Esophagus squamous epithelium (tissue), 5 donors: ENCODE data around the gene RNF126. TPM values are rescaled to one million over a fixed set of nuclear protein-coding genes. Genes with fewer than 3 reads are reported as not detected.
"Not testable (repeated sequence)": the region's sequence is repeated elsewhere in the genome, so short reads cannot be mapped to it uniquely, and the experiment has no call there.

Source experiments
- DNase-seq: peaks from one replicate; lab custom pipeline; 2025; lab: John Stamatoyannopoulos, UW
- H3K27ac ChIP-seq, 4 donors: fragments of 200-600 bp; sonication (generic); one replicate each; pipeline ENCODE4 v1.5.1; 2016 to 2019; ENCODE audit warnings: mild to moderate bottlenecking in 1 of 4
- H3K27me3 ChIP-seq, 4 donors: fragments of 200-600 bp; sonication (generic); 1 replicate in 3 of 4; 2 replicates in 1 of 4; pipeline versions ENCODE4 v1.5.1 to v1.6.0; 2017 to 2021; ENCODE audit warnings: antibody characterized with exemption in 1 of 4
- H3K36me3 ChIP-seq, 3 donors: fragments of 200-600 bp; sonication (generic); one replicate each; pipeline ENCODE4 v1.5.1; 2016 to 2019
- H3K4me1 ChIP-seq, 3 donors: fragments of 200-600 bp; sonication (generic); one replicate each; pipeline ENCODE4 v1.5.1; 2017 to 2019
- H3K4me3 ChIP-seq, 4 donors: fragments of 200-600 bp; sonication (generic); 1 replicate in 3 of 4; 2 replicates in 1 of 4; pipeline ENCODE4 v1.5.1; 2016 to 2019; ENCODE audit warnings: mild to moderate bottlenecking in 2 of 4, moderate library complexity in 1 of 4
- H3K9me3 ChIP-seq, 3 donors: fragments of 200-600 bp; sonication (generic); one replicate each; pipeline ENCODE4 v1.5.1; 2016 to 2019
- CTCF ChIP-seq, 6 experiments: fragments of 450-650 bp in 4 of 6; fragments of 200-600 bp in 2 of 6; sonication (generic) in 2 of 6; IDR thresholded peaks; one replicate each; pipeline ENCODE4 v1.5.1; 2016 to 2019; ENCODE audit warnings: antibody characterized with exemption in 6 of 6, mild to moderate bottlenecking in 4 of 6, moderate library complexity in 4 of 6
- POLR2A ChIP-seq, 4 donors: fragments of 450-650 bp; IDR thresholded peaks; one replicate each; pipeline ENCODE4 v1.6.1; 2017; ENCODE audit warnings: antibody characterized with exemption in 4 of 4, mild to moderate bottlenecking in 4 of 4, moderate library complexity in 3 of 4
- WGBS, 2 donors: methylation state at CpG; one replicate each; pipeline ENCODE4 v1.1.5; 2018; 5-methylcytosine and 5-hydroxymethylcytosine counted together
- intact Hi-C: fragments of 100-400 bp; cut with DNase I; formaldehyde crosslinking; loops from one replicate; pipeline ENCODE4 v1.15.0; 2022
- total RNA-seq, 4 donors: library from RNA; depleted of rRNA; stranded (reverse); fragments of >200 nt; gene quantifications; one replicate each; pipeline ENCODE4 v1.1.0, GENCODE V29; 2016
- donor health status: DM: yes; HTN: yes; CAD: no.

The RNF126 gene
- total RNA-seq, 4 donors from 2014 or later: 82.1 to 118 (median 98.4) TPM

- Histone ChIP-seq H3K4me1 (peaks cover 35 to 63% (median 37%) of the 10 kb centered on the region in 3 donors), H3K4me3 (peak within 1 kb of the TSS; percentile 32 to 77 (median 52)), H3K27ac (peak within 1 kb of the TSS; percentile 80 to 95 (median 86)), H3K9me3 (no peaks in the 10 kb centered on the region), H3K36me3 (no peaks in the 10 kb centered on the region), H3K27me3 (peaks cover 0 to 41% (median 0%) of the 10 kb centered on the region in 4 donors)
- 0 to 6% methylated on average over 2 to 10 of the region's 63 CpGs for WGBS, 2 donors
- intact Hi-C loops: no loop called here
- TF ChIP-seq CTCF (IDR thresholded peaks at IDR 0.05) (no peak), POLR2A (IDR thresholded peaks at IDR 0.05) (peak in 2 of 4 donors; percentile 23 to 54)
- no peak for DNase-seq
These were observed 13.5 kb upstream of the RNF126 start, which contains the start of gene FSTL3 for GRCh38 chr19:676339-677105. Gene FSTL3 (plus strand): TSS chr19:676392. CDS start chr19:676424, 32 bp downstream.

- no peaks in the 10 kb centered on the region for H3K9me3 ChIP-seq
- peaks cover 0 to 41% (median 0%) of the 10 kb centered on the region in 4 donors for H3K27me3 ChIP-seq
- intact Hi-C loops: no loop called here
- H3K4me1 ChIP-seq: peaks cover 34 to 57% (median 35%) of the 10 kb centered on the region in 3 donors
- no peak for DNase-seq
- H3K27ac ChIP-seq: peak overlapping the region; percentile 80 to 95 (median 86)
- no peaks in the 10 kb centered on the region for H3K36me3 ChIP-seq
- TF ChIP-seq POLR2A (IDR thresholded peaks at IDR 0.05) (no peak), CTCF (IDR thresholded peaks at IDR 0.05) (no peak)
- peak overlapping the region in 3 of 4 donors; percentile 46 to 77 (median 58) for H3K4me3 ChIP-seq
- 9 to 31% methylated on average over 4 to 7 of the region's 31 CpGs for WGBS, 2 donors
These were observed 13.0 kb upstream of the RNF126 start for GRCh38 chr19:676007-676338.

GRCh38 chr19:674282-675151 lies 11.5 kb upstream of the RNF126 start:
- Histone ChIP-seq H3K4me3 (no peak overlapping the region), H3K27ac (peak overlapping the region in 3 of 4 donors; percentile 64 to 95 (median 89)), H3K36me3 (no peaks in the 10 kb centered on the region), H3K27me3 (peaks cover 0 to 41% (median 0%) of the 10 kb centered on the region in 4 donors), H3K9me3 (no peaks in the 10 kb centered on the region), H3K4me1 (peaks cover 31 to 48% (median 33%) of the 10 kb centered on the region in 3 donors)
- TF ChIP-seq POLR2A (IDR thresholded peaks at IDR 0.05) (no peak), CTCF (IDR thresholded peaks at IDR 0.05) (no peak)
- 51 to 71% methylated on average over 10 to 14 of the region's 38 CpGs for WGBS, 2 donors
- no peak for DNase-seq
- intact Hi-C loops: no loop called here

- Histone ChIP-seq H3K27me3 (peaks cover 0 to 19% (median 0%) of the 10 kb centered on the region in 4 donors), H3K4me1 (peaks cover 3 to 9% (median 3%) of the 10 kb centered on the region in 3 donors), H3K36me3 (no peaks in the 10 kb centered on the region), H3K27ac (no peak overlapping the region), H3K4me3 (no peak overlapping the region), H3K9me3 (no peaks in the 10 kb centered on the region)
- DNase-seq: no peak
- 66 to 77% methylated on average over 5 to 7 of the region's 9 CpGs for WGBS, 2 donors
- intact Hi-C loops: no loop called here
- peak in 1 of 6 experiments; percentile 18 for TF ChIP-seq CTCF (IDR thresholded peaks at IDR 0.05)
- TF ChIP-seq POLR2A (IDR thresholded peaks at IDR 0.05): no peak
These were observed 7.6 kb upstream of the RNF126 start for GRCh38 chr19:670609-671075.

GRCh38 chr19:668675-669434 lies 5.8 kb upstream of the RNF126 start:
- intact Hi-C loops: loop anchor here (5.0 kb wide), 1 partner anchor 63 kb away; no protein-coding TSS in a partner anchor
- not testable (repeated sequence) for DNase-seq, H3K9me3 ChIP-seq, H3K27ac ChIP-seq, H3K36me3 ChIP-seq, H3K4me3 ChIP-seq, H3K27me3 ChIP-seq
- 57 to 59% methylated on average over 12 of the region's 12 CpGs for WGBS, 2 donors
- peaks cover 7 to 14% (median 10%) of the 10 kb centered on the region in 3 donors for H3K4me1 ChIP-seq

GRCh38 chr19:666985-667573 lies 4.1 kb upstream of the RNF126 start:
- peaks cover 7 to 23% (median 15%) of the 10 kb centered on the region in 3 donors for H3K4me1 ChIP-seq
- not testable (repeated sequence) for DNase-seq, H3K9me3 ChIP-seq, H3K4me3 ChIP-seq, H3K27ac ChIP-seq, H3K27me3 ChIP-seq, H3K36me3 ChIP-seq
- intact Hi-C loops: loop anchor here (5.0 kb wide), 1 partner anchor 65 kb away; no protein-coding TSS in a partner anchor
- WGBS, 2 donors: 53 to 88% methylated on average over 3 to 6 of the region's 38 CpGs
